Measurements from ENCODE around the gene SEC23B.

Gene SEC23B

DNA sequence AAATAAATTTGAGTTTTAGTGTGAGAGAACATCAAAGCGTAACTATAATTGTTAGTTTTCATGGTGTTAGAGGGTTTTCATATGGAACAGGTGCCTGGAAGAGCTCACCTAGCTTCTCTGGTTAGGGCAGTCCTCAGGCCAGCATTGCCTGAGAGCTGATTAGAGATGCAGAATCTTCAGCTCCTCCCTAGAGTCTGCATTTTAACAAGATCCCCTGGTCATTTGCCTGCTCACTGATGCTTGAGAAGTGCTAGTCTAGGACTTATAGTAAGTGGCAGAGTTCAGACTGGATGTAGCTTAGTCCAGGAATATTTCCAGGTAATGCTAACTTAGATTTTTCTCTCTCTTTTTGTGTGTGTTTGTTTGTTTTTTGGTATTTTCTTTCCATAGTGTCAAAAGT lies 37.8 kb downstream of the SEC23B start:
- no peaks in the 10 kb centered on the region for H3K27me3 ChIP-seq (ENCODE audit: insufficient read depth, low read length)
- no peak overlapping the region for H2AFZ ChIP-seq (ENCODE audit: low read length)
- no peak overlapping the region for H3K9ac ChIP-seq (ENCODE audit: low read length)
- no peak overlapping the region for H3K27ac ChIP-seq (ENCODE audit: low read depth, low read length, poor library complexity, severe bottlenecking)
- no peak overlapping the region for H3K4me2 ChIP-seq (ENCODE audit: low read length)
- H4K20me1 ChIP-seq (ENCODE audit: insufficient read depth, low read length): no peaks in the 10 kb centered on the region
- no peaks in the 10 kb centered on the region for H3K9me2 ChIP-seq (ENCODE audit: low read depth, low read length)
- no peak overlapping the region for H3K4me3 ChIP-seq (ENCODE audit: low read depth, low read length, poor library complexity, severe bottlenecking)
- no peaks in the 10 kb centered on the region for H3K4me1 ChIP-seq (ENCODE audit: insufficient read depth, low read length, severe bottlenecking)
- no peaks in the 10 kb centered on the region for H3K9me3 ChIP-seq (ENCODE audit: low read length)
- H3K36me3 ChIP-seq (ENCODE audit: insufficient read depth, low read length): peaks cover 72% of the 10 kb centered on the region
- H3K79me2 ChIP-seq (ENCODE audit: insufficient read depth, low read length): no peaks in the 10 kb centered on the region
- H3F3A ChIP-seq (ENCODE audit: insufficient read depth, low read length): no peaks in the 10 kb centered on the region
- TF ChIP-seq EZH2 (IDR thresholded peaks at IDR 0.05; ENCODE audit: borderline replicate concordance, low read length) (no peak), CTCF (IDR thresholded peaks at IDR 0.05; ENCODE audit: low read length) (no peak)

GRCh38 chr20:18548465-18548864 lies 40.7 kb downstream of the SEC23B start:
- Histone ChIP-seq H3K27ac (ENCODE audit: low read depth, low read length, poor library complexity, severe bottlenecking) (no peak overlapping the region), H3K9me3 (ENCODE audit: low read length) (no peaks in the 10 kb centered on the region), H3K4me3 (ENCODE audit: low read depth, low read length, poor library complexity, severe bottlenecking) (no peak overlapping the region), H3F3A (ENCODE audit: insufficient read depth, low read length) (no peaks in the 10 kb centered on the region), H3K36me3 (ENCODE audit: insufficient read depth, low read length) (peaks cover 72% of the 10 kb centered on the region), H3K79me2 (ENCODE audit: insufficient read depth, low read length) (no peaks in the 10 kb centered on the region), H3K9me2 (ENCODE audit: low read depth, low read length) (no peaks in the 10 kb centered on the region), H3K27me3 (ENCODE audit: insufficient read depth, low read length) (no peaks in the 10 kb centered on the region), H3K4me2 (ENCODE audit: low read length) (no peak overlapping the region), H3K4me1 (ENCODE audit: insufficient read depth, low read length, severe bottlenecking) (no peaks in the 10 kb centered on the region), H2AFZ (ENCODE audit: low read length) (no peak overlapping the region), H4K20me1 (ENCODE audit: insufficient read depth, low read length) (no peaks in the 10 kb centered on the region), H3K9ac (ENCODE audit: low read length) (no peak overlapping the region)
- TF ChIP-seq CTCF (IDR thresholded peaks at IDR 0.05; ENCODE audit: low read length): no peak
- no peak for TF ChIP-seq EZH2 (IDR thresholded peaks at IDR 0.05; ENCODE audit: borderline replicate concordance, low read length)

DNA sequence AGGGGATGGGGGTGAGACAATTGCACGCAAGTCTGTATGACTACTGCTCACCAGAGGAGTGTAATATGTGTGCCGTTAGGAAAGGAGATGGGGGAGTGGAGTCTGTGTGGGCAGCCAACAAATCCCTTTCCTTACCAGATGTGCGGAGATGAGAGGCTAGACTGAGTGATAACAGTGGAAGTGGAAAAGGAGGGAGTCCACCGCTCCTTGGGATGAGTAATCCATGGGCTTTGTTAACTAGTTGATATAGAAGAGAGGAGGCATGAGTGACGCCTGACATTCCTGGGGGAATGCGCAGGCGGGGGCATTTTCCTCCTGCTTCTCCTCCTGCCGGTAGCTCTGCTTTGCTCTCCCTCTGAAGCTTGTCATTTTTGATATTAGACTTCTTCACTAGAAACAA lies 46.0 kb downstream of the SEC23B start:
- H3K9me3 ChIP-seq (ENCODE audit: low read length): no peaks in the 10 kb centered on the region
- no peaks in the 10 kb centered on the region for H3K9me2 ChIP-seq (ENCODE audit: low read depth, low read length)
- H2AFZ ChIP-seq (ENCODE audit: low read length): no peak overlapping the region
- no peaks in the 10 kb centered on the region for H4K20me1 ChIP-seq (ENCODE audit: insufficient read depth, low read length)
- H3K27ac ChIP-seq (ENCODE audit: low read depth, low read length, poor library complexity, severe bottlenecking): no peak overlapping the region
- H3K79me2 ChIP-seq (ENCODE audit: insufficient read depth, low read length): no peaks in the 10 kb centered on the region
- no peak for TF ChIP-seq CTCF (IDR thresholded peaks at IDR 0.05; ENCODE audit: low read length)
- H3K36me3 ChIP-seq (ENCODE audit: insufficient read depth, low read length): peaks cover 79% of the 10 kb centered on the region
- H3K27me3 ChIP-seq (ENCODE audit: insufficient read depth, low read length): no peaks in the 10 kb centered on the region
- no peak overlapping the region for H3K9ac ChIP-seq (ENCODE audit: low read length)
- H3K4me1 ChIP-seq (ENCODE audit: insufficient read depth, low read length, severe bottlenecking): no peaks in the 10 kb centered on the region
- no peak overlapping the region for H3K4me3 ChIP-seq (ENCODE audit: low read depth, low read length, poor library complexity, severe bottlenecking)
- H3K4me2 ChIP-seq (ENCODE audit: low read length): no peak overlapping the region
- H3F3A ChIP-seq (ENCODE audit: insufficient read depth, low read length): no peaks in the 10 kb centered on the region
